Fibroblast of skin of left biceps (primary cell): ENCODE data around the gene NLRP6.
"Not testable (repeated sequence)": the region's sequence is repeated elsewhere in the genome, so short reads cannot be mapped to it uniquely, and the experiment has no call there.

Experiments
- DNase-seq, 2 experiments: peaks; one replicate each; pipeline ENCODE4 v3.0.0-alpha.2; 2013; ENCODE audit warnings: low read depth in 2 of 2

Gene NLRP6

GRCh38 chr11:255816-256215, 22.4 kb upstream of the NLRP6 start:
- no peak for DNase-seq

- no peak for DNase-seq
These were observed 21.1 kb upstream of the NLRP6 start for GRCh38 chr11:256952-257737.

GRCh38 chr11:257766-258493, 20.3 kb upstream of the NLRP6 start:
- DNase-seq = no peak

GRCh38 chr11:259413-259812, 18.8 kb upstream of the NLRP6 start:
- no peak for DNase-seq

GRCh38 chr11:261624-262023, 16.6 kb upstream of the NLRP6 start:
- DNase-seq = no peak

- no peak for DNase-seq
These were observed 11.3 kb upstream of the NLRP6 start for GRCh38 chr11:266676-267439.

- DNase-seq = no peak
These were observed 10.7 kb upstream of the NLRP6 start for GRCh38 chr11:267491-267994.

GRCh38 chr11:268716-269145, 9.5 kb upstream of the NLRP6 start:
- DNase-seq = not testable (repeated sequence)

GRCh38 chr11:269146-269890, 8.9 kb upstream of the NLRP6 start:
- DNase-seq = no peak

- no peak for DNase-seq
These were observed 7.5 kb upstream of the NLRP6 start for GRCh38 chr11:270451-271318.

- no peak for DNase-seq
These were observed 6.9 kb upstream of the NLRP6 start for GRCh38 chr11:271319-271715.

- no peak for DNase-seq
These were observed 5.8 kb upstream of the NLRP6 start for GRCh38 chr11:272195-272930.

GRCh38 chr11:272931-273198, 5.3 kb upstream of the NLRP6 start:
- DNase-seq = no peak

- DNase-seq = no peak
These were observed 2.0 kb upstream of the NLRP6 start for GRCh38 chr11:276219-276618.

GRCh38 chr11:279040-279965, 1.1 kb downstream of the NLRP6 start:
- DNase-seq = no peak

GRCh38 chr11:279966-280705, 1.9 kb downstream of the NLRP6 start:
- no peak for DNase-seq

- DNase-seq = no peak
These were observed 2.7 kb downstream of the NLRP6 start for GRCh38 chr11:280706-281485.
